Panc1 (cell line): Measurements from ENCODE around the gene IFITM2.

Experiments
- POLR2AphosphoS5 ChIP-seq: IDR thresholded peaks from 2 replicates; pipeline ENCODE4 v1.6.1; 2012; ENCODE audit warnings: mild to moderate bottlenecking, low read depth, low read length, moderate library complexity
- TF ChIP-seq, protein P1 (sequence below), 2 experiments: IDR thresholded peaks; 2 replicates each; pipeline ENCODE4 v1.6.1; 2011 to 2012; ENCODE audit warnings: low read depth in 2 of 2, control low read depth in 1 of 2, low read length in 1 of 2, mild to moderate bottlenecking in 1 of 2, moderate library complexity in 1 of 2; ENCODE audit not compliant: insufficient read depth in 1 of 2

DNA sequence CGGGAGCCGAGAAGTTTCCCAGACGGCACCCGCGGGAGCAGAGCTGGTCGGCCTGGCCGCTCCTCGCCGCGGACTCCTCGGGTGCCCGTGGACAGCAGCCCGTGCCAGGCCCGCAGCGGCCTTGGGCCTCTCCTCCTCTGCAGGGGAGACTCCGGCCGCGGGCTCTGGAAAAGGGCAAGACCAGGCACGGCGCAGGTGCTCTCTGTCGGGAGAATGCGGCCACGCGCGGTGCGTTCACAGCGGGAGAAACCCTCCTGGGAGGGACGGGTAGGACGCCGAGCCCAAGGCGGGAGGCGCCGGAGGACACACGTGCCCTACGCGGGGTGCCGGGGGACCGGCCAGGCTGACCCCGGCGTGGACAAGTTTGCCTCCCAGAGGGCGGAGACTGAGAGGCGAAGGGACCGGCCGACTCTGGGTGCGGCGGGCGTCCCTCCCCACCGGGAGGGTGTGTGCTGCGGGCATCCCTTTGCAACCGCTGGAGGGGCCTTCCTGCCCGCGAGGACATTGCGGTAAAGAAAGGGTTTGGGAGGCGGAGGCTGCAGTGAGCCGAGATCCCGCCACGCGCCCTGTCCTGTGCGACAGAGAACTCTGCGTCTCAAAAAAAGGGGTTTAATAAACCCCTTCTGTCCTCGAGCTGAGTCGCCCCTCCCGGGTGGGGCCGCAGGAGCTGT is 8.6 kb downstream of the IFITM2 start:
- TF ChIP-seq, protein P1, sequence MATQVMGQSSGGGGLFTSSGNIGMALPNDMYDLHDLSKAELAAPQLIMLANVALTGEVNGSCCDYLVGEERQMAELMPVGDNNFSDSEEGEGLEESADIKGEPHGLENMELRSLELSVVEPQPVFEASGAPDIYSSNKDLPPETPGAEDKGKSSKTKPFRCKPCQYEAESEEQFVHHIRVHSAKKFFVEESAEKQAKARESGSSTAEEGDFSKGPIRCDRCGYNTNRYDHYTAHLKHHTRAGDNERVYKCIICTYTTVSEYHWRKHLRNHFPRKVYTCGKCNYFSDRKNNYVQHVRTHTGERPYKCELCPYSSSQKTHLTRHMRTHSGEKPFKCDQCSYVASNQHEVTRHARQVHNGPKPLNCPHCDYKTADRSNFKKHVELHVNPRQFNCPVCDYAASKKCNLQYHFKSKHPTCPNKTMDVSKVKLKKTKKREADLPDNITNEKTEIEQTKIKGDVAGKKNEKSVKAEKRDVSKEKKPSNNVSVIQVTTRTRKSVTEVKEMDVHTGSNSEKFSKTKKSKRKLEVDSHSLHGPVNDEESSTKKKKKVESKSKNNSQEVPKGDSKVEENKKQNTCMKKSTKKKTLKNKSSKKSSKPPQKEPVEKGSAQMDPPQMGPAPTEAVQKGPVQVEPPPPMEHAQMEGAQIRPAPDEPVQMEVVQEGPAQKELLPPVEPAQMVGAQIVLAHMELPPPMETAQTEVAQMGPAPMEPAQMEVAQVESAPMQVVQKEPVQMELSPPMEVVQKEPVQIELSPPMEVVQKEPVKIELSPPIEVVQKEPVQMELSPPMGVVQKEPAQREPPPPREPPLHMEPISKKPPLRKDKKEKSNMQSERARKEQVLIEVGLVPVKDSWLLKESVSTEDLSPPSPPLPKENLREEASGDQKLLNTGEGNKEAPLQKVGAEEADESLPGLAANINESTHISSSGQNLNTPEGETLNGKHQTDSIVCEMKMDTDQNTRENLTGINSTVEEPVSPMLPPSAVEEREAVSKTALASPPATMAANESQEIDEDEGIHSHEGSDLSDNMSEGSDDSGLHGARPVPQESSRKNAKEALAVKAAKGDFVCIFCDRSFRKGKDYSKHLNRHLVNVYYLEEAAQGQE (IDR thresholded peaks at IDR 0.05; ENCODE audit: insufficient read depth in 1 of 2, low read depth in 2 of 2, low read length in 1 of 2): no peak
- TF ChIP-seq POLR2AphosphoS5: no peak
